Chondrocyte (in vitro differentiated cells): ENCODE results near the gene LIMK2. TPM values are rescaled to one million over a fixed set of nuclear protein-coding genes. Genes with fewer than 3 reads are reported as not detected.

Experiments used
- DNase-seq: peaks from one replicate; pipeline ENCODE4 v3.0.0; 2021; ENCODE audit warnings: mixed read lengths, low spot score
- H3K27ac Mint-ChIP-seq: one replicate; pipeline ENCODE4 v1.8.0; 2021; ENCODE audit warnings: mild to moderate bottlenecking, moderate library complexity, mixed read lengths; ENCODE audit not compliant: unreplicated experiment
- H3K27me3 Mint-ChIP-seq: 2 replicates; pipeline ENCODE4 v1.8.0; 2021; ENCODE audit warnings: low read depth, mixed read lengths
- H3K36me3 Mint-ChIP-seq: 2 replicates; pipeline ENCODE4 v1.8.0; 2021; ENCODE audit warnings: low read depth, mixed read lengths
- H3K4me1 Mint-ChIP-seq: 2 replicates; pipeline ENCODE4 v1.8.0; 2021; ENCODE audit warnings: low read depth, mild to moderate bottlenecking, mixed read lengths
- H3K4me3 Mint-ChIP-seq: one replicate; pipeline ENCODE4 v1.8.0; 2021; ENCODE audit warnings: mild to moderate bottlenecking, moderate library complexity, mixed read lengths; ENCODE audit not compliant: unreplicated experiment
- H3K9me3 Mint-ChIP-seq: 2 replicates; pipeline ENCODE4 v1.8.0; 2021; ENCODE audit warnings: low read depth, mixed read lengths
- CTCF ChIP-seq: fragments of 200-600 bp; sonication (generic); IDR thresholded peaks from 2 replicates; pipeline ENCODE4 v1.5.0; 2021; ENCODE audit warnings: antibody characterized with exemption, mild to moderate bottlenecking, moderate library complexity
- total RNA-seq: library from RNA; stranded (reverse); gene quantifications from 3 replicates; pipeline ENCODE4 v1.2.1, GENCODE V29; 2021

The LIMK2 gene
- total RNA-seq, 1 donor from 2014 or later: 58.6 TPM

- no peak overlapping the region for H3K4me3 Mint-ChIP-seq
- H3K9me3 Mint-ChIP-seq: no peaks in the 10 kb centered on the region
- H3K27me3 Mint-ChIP-seq: no peaks in the 10 kb centered on the region
- DNase-seq: no peak
- peaks cover 22% of the 10 kb centered on the region for H3K36me3 Mint-ChIP-seq
- H3K4me1 Mint-ChIP-seq: no peaks in the 10 kb centered on the region
- no peak for TF ChIP-seq CTCF
- no peak overlapping the region for H3K27ac Mint-ChIP-seq
Observed at GRCh38 chr22:31323578-31324550, 111.8 kb downstream of the LIMK2 start.

GRCh38 chr22:31326877-31327276, 114.8 kb downstream of the LIMK2 start:
- DNase-seq: no peak
- Mint-ChIP-seq H3K4me3 (no peak overlapping the region), H3K9me3 (no peaks in the 10 kb centered on the region), H3K27ac (no peak overlapping the region), H3K36me3 (peaks cover 30% of the 10 kb centered on the region), H3K27me3 (no peaks in the 10 kb centered on the region), H3K4me1 (no peaks in the 10 kb centered on the region)
- TF ChIP-seq CTCF: no peak

GRCh38 chr22:31327806-31328543, 115.9 kb downstream of the LIMK2 start:
- no peak overlapping the region for H3K4me3 Mint-ChIP-seq
- H3K4me1 Mint-ChIP-seq: no peaks in the 10 kb centered on the region
- H3K27ac Mint-ChIP-seq: no peak overlapping the region
- no peak for TF ChIP-seq CTCF
- H3K36me3 Mint-ChIP-seq: peaks cover 38% of the 10 kb centered on the region
- H3K27me3 Mint-ChIP-seq: no peaks in the 10 kb centered on the region
- no peaks in the 10 kb centered on the region for H3K9me3 Mint-ChIP-seq
- no peak for DNase-seq

- TF ChIP-seq CTCF: no peak
- no peaks in the 10 kb centered on the region for H3K27me3 Mint-ChIP-seq
- peaks cover 39% of the 10 kb centered on the region for H3K36me3 Mint-ChIP-seq
- H3K9me3 Mint-ChIP-seq: no peaks in the 10 kb centered on the region
- no peaks in the 10 kb centered on the region for H3K4me1 Mint-ChIP-seq
- no peak overlapping the region for H3K27ac Mint-ChIP-seq
- H3K4me3 Mint-ChIP-seq: no peak overlapping the region
- DNase-seq: no peak
Observed at GRCh38 chr22:31328544-31328960, 116.5 kb downstream of the LIMK2 start.

- Mint-ChIP-seq H3K4me3 (no peak overlapping the region), H3K4me1 (no peaks in the 10 kb centered on the region), H3K27ac (no peak overlapping the region), H3K27me3 (no peaks in the 10 kb centered on the region), H3K36me3 (peaks cover 42% of the 10 kb centered on the region), H3K9me3 (no peaks in the 10 kb centered on the region)
- no peak for DNase-seq
- TF ChIP-seq CTCF: no peak
Observed at GRCh38 chr22:31329029-31329428, 116.9 kb downstream of the LIMK2 start.
